Endothelial cell of umbilical vein (primary cell): ENCODE results near the gene PRKCB. TPM values are rescaled to one million over a fixed set of nuclear protein-coding genes. Genes with fewer than 3 reads are reported as not detected.
A peak's percentile ranks its signal among the peaks of the same experiment; 100 is the strongest.

ENCODE experiments used
- BruUV-seq: library from RNA; stranded (reverse); fragments of 400-500 nt; replicated peaks from 2 replicates; lab custom pipeline; 2021; lab: Mats Ljungman, UMichigan
- CTCF ChIA-PET: fragments of 300-600, 350-600 bp; sonication (Branson Sonifier 250); formaldehyde crosslinking; loops from one replicate; lab custom pipeline; 2021; ENCODE audit warnings: antibody characterized with exemption, inconsistent platforms; lab: Charles Lee
- POLR2A ChIA-PET: fragments of 300-600, 350-600 bp; sonication (Branson Sonifier 250); formaldehyde crosslinking; loops from one replicate; lab custom pipeline; 2021; ENCODE audit warnings: antibody characterized with exemption, inconsistent platforms; lab: Charles Lee
- DNase-seq: peaks from one replicate; pipeline ENCODE4 v3.0.0-alpha.2; 2011; ENCODE audit warnings: low read depth, low spot score
- FAIRE-seq: peaks from 2 replicates; lab custom pipeline; 2011; peaks lifted over from hg19 to GRCh38; lab: Jason Lieb, UNC
- H2AFZ ChIP-seq: 2 replicates; pipeline ENCODE4 v1.6.0; 2012; ENCODE audit warnings: low read depth, low read length, control low read depth, inconsistent platforms
- H3K27ac ChIP-seq: 2 replicates; pipeline ENCODE4 v1.5.1; 2011; ENCODE audit warnings: low read depth, mild to moderate bottlenecking, control low read depth, low read length, moderate library complexity; ENCODE audit not compliant: insufficient read depth
- H3K27me3 ChIP-seq, 2 experiments: 2 replicates each; pipeline versions ENCODE4 v1.6.0 to v1.6.1; 2011; ENCODE audit warnings: low read length in 2 of 2, mixed read lengths in 1 of 2; ENCODE audit not compliant: control insufficient read depth in 2 of 2, insufficient read depth in 2 of 2
- H3K36me3 ChIP-seq, 2 experiments: 2 replicates in 1 of 2; 3 replicates in 1 of 2; pipeline ENCODE4 v1.5.1; 2011; ENCODE audit warnings: low read length in 2 of 2, mild to moderate bottlenecking in 1 of 2, moderate library complexity in 1 of 2; ENCODE audit not compliant: control insufficient read depth in 2 of 2, insufficient read depth in 2 of 2; ENCODE audit errors: extremely low read depth in 1 of 2
- H3K4me1 ChIP-seq: 3 replicates; pipeline ENCODE4 v1.5.1; 2011; ENCODE audit warnings: mild to moderate bottlenecking, low read length; ENCODE audit not compliant: control insufficient read depth, insufficient read depth; ENCODE audit errors: extremely low read depth
- H3K4me2 ChIP-seq: 2 replicates; pipeline ENCODE4 v1.6.1; 2011; ENCODE audit warnings: low read length, control low read depth, mixed read lengths; ENCODE audit not compliant: insufficient read depth
- H3K4me3 ChIP-seq, 3 experiments: fragments of 200-600 bp in 1 of 3; sonication (generic), shearing (Covaris generic) in 1 of 3; replicated peaks in 1 of 3; 2 replicates each; pipeline ENCODE4 v1.5.1; 2011 to 2016; ENCODE audit warnings: control low read depth in 3 of 3, low read length in 3 of 3, mild to moderate bottlenecking in 2 of 3, inconsistent platforms in 1 of 3, low read depth in 1 of 3, moderate library complexity in 1 of 3; ENCODE audit not compliant: insufficient read depth in 1 of 3
- H3K79me2 ChIP-seq: 2 replicates; pipeline ENCODE4 v1.6.0; 2012; ENCODE audit warnings: low read length, inconsistent platforms; ENCODE audit not compliant: control insufficient read depth, insufficient read depth
- H3K9ac ChIP-seq: replicated peaks from 2 replicates; pipeline ENCODE3; 2011; ENCODE audit warnings: low read length, control low read depth; ENCODE audit not compliant: insufficient read depth; ENCODE audit errors: extremely low read depth
- H3K9me1 ChIP-seq: replicated peaks from 3 replicates; pipeline ENCODE4 v1.6.0; 2011; ENCODE audit warnings: mild to moderate bottlenecking, low read length; ENCODE audit not compliant: control insufficient read depth, insufficient read depth; ENCODE audit errors: extremely low read depth
- H3K9me3 ChIP-seq: replicated peaks from 2 replicates; pipeline ENCODE4 v1.5.1; 2012; ENCODE audit warnings: low read length, inconsistent platforms; ENCODE audit not compliant: control insufficient read depth, insufficient read depth
- H4K20me1 ChIP-seq: replicated peaks from 2 replicates; pipeline ENCODE3; 2011; ENCODE audit warnings: mild to moderate bottlenecking, low read length; ENCODE audit not compliant: control insufficient read depth, insufficient read depth; ENCODE audit errors: extremely low read depth
- CTCF ChIP-seq, 2 donors: IDR thresholded peaks; 1 replicate in 1 of 2; 2 replicates in 1 of 2; pipeline ENCODE4 v1.5.1; 2011; ENCODE audit warnings: low read length in 2 of 2, mild to moderate bottlenecking in 2 of 2, moderate library complexity in 2 of 2, control low read depth in 1 of 2, inconsistent platforms in 1 of 2, low read depth in 1 of 2; ENCODE audit not compliant: insufficient read depth in 1 of 2; ENCODE audit errors: extremely low read depth in 1 of 2
- EZH2 ChIP-seq: IDR thresholded peaks from 2 replicates; pipeline ENCODE4 v1.6.1; 2012; ENCODE audit warnings: borderline replicate concordance, low read depth, mild to moderate bottlenecking, moderate library complexity, low read length, inconsistent platforms; ENCODE audit not compliant: severe bottlenecking
- POLR2A ChIP-seq: IDR thresholded peaks from 2 replicates; pipeline ENCODE4 v1.6.1; 2012; ENCODE audit warnings: low read depth, mild to moderate bottlenecking, control low read depth, low read length
- dilution Hi-C: fragments of 300-500 bp; cut with MboI; formaldehyde crosslinking; loops from one replicate; pipeline ENCODE4 v1.15.0; 2019; ENCODE audit warnings: low sequenced_read_pairs; ENCODE audit not compliant: extremely low pct_ligation_motif_present
- intact Hi-C: fragments of 100-400 bp; cut with micrococcal nuclease; formaldehyde crosslinking; loops from one replicate; pipeline ENCODE4 v1.10.0; 2022
- polyA plus RNA-seq, 4 experiments: library from polyadenylated mRNA; depleted of rRNA in 3 of 4; stranded (reverse) in 3 of 4; unstranded in 1 of 4; fragments of >200 nt; gene quantifications; 2 replicates each; pipeline versions ENCODE4 v1.2.1 to v1.2.3, GENCODE V29; 2011 to 2012; ENCODE audit warnings: missing spikeins in 1 of 4
- total RNA-seq: library from RNA; stranded (reverse); gene quantifications from 2 replicates; pipeline ENCODE4 v1.2.3, GENCODE V29; 2021

PRKCB gene
- total and polyA plus RNA-seq, 2 donors (not counting 3 experiments of a cell fraction or from before 2014, with no cell fraction given) = 0.01 TPM; not detected in 1

- BruUV-seq = no TSS peak
- Histone ChIP-seq H3K36me3 (no peaks in the 10 kb centered on the region), H3K4me2 (no peak overlapping the region), H3K9me1 (no peaks in the 10 kb centered on the region), H3K9ac (no peak overlapping the region), H3K4me3 (no peak overlapping the region), H3K27me3 (no peaks in the 10 kb centered on the region), H3K4me1 (no peaks in the 10 kb centered on the region), H4K20me1 (no peaks in the 10 kb centered on the region), H3K9me3 (no peaks in the 10 kb centered on the region), H3K27ac (no peak overlapping the region), H2AFZ (no peak overlapping the region), H3K79me2 (no peaks in the 10 kb centered on the region)
- FAIRE-seq = peak; percentile 24
- dilution Hi-C loops = no loop called here
- TF ChIP-seq CTCF (IDR thresholded peaks at IDR 0.05; ENCODE audit: extremely low read depth in 1 of 2, insufficient read depth in 1 of 2, low read depth in 1 of 2, low read length in 2 of 2) (peak; percentile 16 to 37), EZH2 (no peak), POLR2A (no peak)
- DNase-seq = peak; percentile 15
- POLR2A ChIA-PET = no interaction called here
- CTCF ChIA-PET = interaction anchor here (1.1 to 13.3 kb wide), 5 partner anchors 10 to 701 kb away, joined by 4 to 133 read pairs (median 13); no protein-coding TSS in a partner anchor
- intact Hi-C loops = no loop called here
Observed at GRCh38 chr16:23803591-23804123, 32.1 kb upstream of the PRKCB start.

GRCh38 chr16:23807028-23807427 lies 28.8 kb upstream of the PRKCB start:
- H3K4me1 ChIP-seq = no peaks in the 10 kb centered on the region
- no peaks in the 10 kb centered on the region for H3K27me3 ChIP-seq
- no peaks in the 10 kb centered on the region for H4K20me1 ChIP-seq
- no peak for TF ChIP-seq CTCF (IDR thresholded peaks at IDR 0.05; ENCODE audit: extremely low read depth in 1 of 2, insufficient read depth in 1 of 2, low read depth in 1 of 2, low read length in 2 of 2)
- H3K4me3 ChIP-seq = no peak overlapping the region
- no peak overlapping the region for H3K9ac ChIP-seq
- no peak overlapping the region for H3K27ac ChIP-seq
- H3K9me3 ChIP-seq = no peaks in the 10 kb centered on the region
- no peak overlapping the region for H2AFZ ChIP-seq
- no peak for FAIRE-seq
- no peak for DNase-seq
- ChIA-PET CTCF (interaction anchor here (13.3 kb wide), 1 partner anchor 204 kb away, joined by 133 read pairs; no protein-coding TSS in a partner anchor), POLR2A (no interaction called here)
- dilution Hi-C loops (no loop called here), intact Hi-C loops (no loop called here)
- H3K79me2 ChIP-seq = no peaks in the 10 kb centered on the region
- BruUV-seq = no TSS peak
- no peaks in the 10 kb centered on the region for H3K36me3 ChIP-seq
- no peaks in the 10 kb centered on the region for H3K9me1 ChIP-seq
- H3K4me2 ChIP-seq = no peak overlapping the region
